ENCODE results near the gene AKT3.
"Not testable (repeated sequence)": the region's sequence is repeated elsewhere in the genome, so short reads cannot be mapped to it uniquely, and the experiment has no call there.

AKT3 gene

GRCh38 chr1:243883551-243883950 lies 33.5 kb upstream of the AKT3 start:
- peak; percentile 48 for DNase-seq (ENCODE audit: low read depth)
- TF ChIP-seq CTCF (conservative IDR thresholded peaks at IDR 0.05; ENCODE audit: low read depth, low read length): no peak
- no peak overlapping the region for H3K4me3 ChIP-seq (ENCODE audit: low read length)

- TF ChIP-seq CTCF (conservative IDR thresholded peaks at IDR 0.05; ENCODE audit: low read depth, low read length): no peak
- H3K4me3 ChIP-seq (ENCODE audit: low read length): no peak overlapping the region
- DNase-seq (ENCODE audit: low read depth): no peak
Observed at GRCh38 chr1:243882276-243882675, 32.2 kb upstream of the AKT3 start.

- DNase-seq (ENCODE audit: low read depth): not testable (repeated sequence)
Observed at GRCh38 chr1:243877058-243877457, 27.0 kb upstream of the AKT3 start.

GRCh38 chr1:243855616-243856318 lies 5.7 kb upstream of the AKT3 start:
- TF ChIP-seq CTCF (conservative IDR thresholded peaks at IDR 0.05; ENCODE audit: low read depth, low read length): no peak
- DNase-seq (ENCODE audit: low read depth): no peak
- H3K4me3 ChIP-seq (ENCODE audit: low read length): no peak overlapping the region

More at GRCh38 chr1:243877058-243877457, 27.0 kb upstream of the AKT3 start:
- H3K4me3 ChIP-seq (ENCODE audit: low read length): not testable (repeated sequence)

GRCh38 chr1:243851765-243852164 lies 1.7 kb upstream of the AKT3 start:
- DNase-seq (ENCODE audit: low read depth): no peak
- H3K4me3 ChIP-seq (ENCODE audit: low read length): peak overlapping the region; percentile 76
- no peak for TF ChIP-seq CTCF (conservative IDR thresholded peaks at IDR 0.05; ENCODE audit: low read depth, low read length)

GRCh38 chr1:243851257-243851756 lies 1.3 kb upstream of the AKT3 start:
- TF ChIP-seq CTCF (conservative IDR thresholded peaks at IDR 0.05; ENCODE audit: low read depth, low read length): no peak
- peak overlapping the region; percentile 76 for H3K4me3 ChIP-seq (ENCODE audit: low read length)
- no peak for DNase-seq (ENCODE audit: low read depth)

- no peak for TF ChIP-seq CTCF (conservative IDR thresholded peaks at IDR 0.05; ENCODE audit: low read depth, low read length)
Observed at GRCh38 chr1:243850452-243851256, 611 bp upstream of the AKT3 start.

More at GRCh38 chr1:243850452-243851256, 611 bp upstream of the AKT3 start:
- peak; percentile 46 for DNase-seq (ENCODE audit: low read depth)
- H3K4me3 ChIP-seq (ENCODE audit: low read length): peak overlapping the region; percentile 76
